HG02678 (cell line): ENCODE results near the gene C4orf50.

ENCODE experiments used
- ATAC-seq: cut with Tn5 transposase; IDR thresholded peaks from one replicate; pipeline ENCODE4 v1.9.1; 2021; ENCODE audit warnings: mild to moderate bottlenecking, moderate library complexity; ENCODE audit not compliant: unreplicated experiment

C4orf50 gene

DNA sequence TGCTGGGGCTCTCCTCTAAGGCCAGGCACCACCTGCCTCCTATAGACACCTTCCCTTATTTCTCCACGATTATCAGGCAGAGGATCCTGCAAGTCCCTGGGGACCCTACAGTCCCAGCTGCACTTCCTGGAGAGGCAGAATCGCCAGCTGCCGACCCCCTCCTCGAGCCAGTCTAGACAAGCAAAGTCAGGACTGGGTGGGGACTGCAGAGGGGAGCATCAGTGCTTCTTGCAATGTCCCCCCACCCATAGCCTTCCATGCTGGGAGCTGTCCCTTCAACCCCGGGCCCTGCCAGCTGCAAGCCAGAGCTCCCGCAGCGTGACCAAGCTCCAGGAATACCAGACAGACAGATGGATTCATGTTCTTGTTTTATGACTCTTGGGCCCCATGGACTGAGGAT lies 124.0 kb downstream of the C4orf50 start:
- no peak for ATAC-seq

DNA sequence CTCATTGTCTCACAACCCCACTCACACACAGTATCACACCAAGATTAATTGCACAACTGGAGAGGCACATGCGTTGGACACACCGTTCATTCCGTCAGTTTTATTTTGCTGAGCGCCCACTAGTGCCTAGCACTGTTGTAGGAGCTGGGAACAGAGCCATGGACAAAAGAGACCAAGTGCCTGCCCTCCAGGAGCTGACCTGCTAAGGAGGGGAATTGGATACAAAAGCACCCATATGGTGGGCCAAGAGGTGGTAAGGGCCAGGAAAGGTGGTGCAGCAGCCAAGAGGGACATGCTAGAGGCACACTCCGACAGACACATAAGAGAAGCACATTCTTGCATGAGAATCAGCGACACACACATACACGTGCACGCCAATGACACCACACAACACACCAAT lies 124.6 kb downstream of the C4orf50 start:
- no peak for ATAC-seq

DNA sequence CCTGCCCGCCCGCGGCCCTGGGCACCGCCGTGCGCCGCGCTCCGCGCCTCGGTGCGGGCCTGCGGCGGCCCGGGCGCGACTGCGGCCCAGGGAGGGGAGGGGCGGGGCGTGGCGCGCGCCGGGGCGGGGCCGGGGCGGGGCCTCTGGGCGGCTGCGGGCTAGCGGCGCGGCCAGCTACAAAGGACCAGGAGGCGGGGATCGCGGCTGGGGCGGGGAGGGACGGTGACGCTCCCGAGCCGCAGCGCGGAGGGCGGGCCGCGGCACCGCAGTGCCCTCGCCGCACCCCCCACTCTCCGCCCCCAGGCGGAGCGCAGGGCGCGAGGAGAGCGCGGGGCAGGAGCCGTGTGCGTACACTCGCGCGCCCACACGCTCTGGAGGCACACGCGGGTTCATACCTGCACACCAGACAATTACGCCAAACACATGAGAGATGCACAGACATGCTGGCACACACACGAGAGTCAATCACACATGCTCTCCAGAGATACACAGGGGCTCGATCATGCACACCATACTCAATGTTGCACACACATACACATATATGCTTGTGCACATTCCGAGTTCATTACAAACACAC lies 125.1 kb downstream of the C4orf50 start, which contains the start of gene CRMP1:
Gene CRMP1, minus strand, starts transcription at position 83 of the 577 bp plus-strand sequence. CDS start 117 bp downstream, outside the sequence.
- ATAC-seq: no peak

DNA sequence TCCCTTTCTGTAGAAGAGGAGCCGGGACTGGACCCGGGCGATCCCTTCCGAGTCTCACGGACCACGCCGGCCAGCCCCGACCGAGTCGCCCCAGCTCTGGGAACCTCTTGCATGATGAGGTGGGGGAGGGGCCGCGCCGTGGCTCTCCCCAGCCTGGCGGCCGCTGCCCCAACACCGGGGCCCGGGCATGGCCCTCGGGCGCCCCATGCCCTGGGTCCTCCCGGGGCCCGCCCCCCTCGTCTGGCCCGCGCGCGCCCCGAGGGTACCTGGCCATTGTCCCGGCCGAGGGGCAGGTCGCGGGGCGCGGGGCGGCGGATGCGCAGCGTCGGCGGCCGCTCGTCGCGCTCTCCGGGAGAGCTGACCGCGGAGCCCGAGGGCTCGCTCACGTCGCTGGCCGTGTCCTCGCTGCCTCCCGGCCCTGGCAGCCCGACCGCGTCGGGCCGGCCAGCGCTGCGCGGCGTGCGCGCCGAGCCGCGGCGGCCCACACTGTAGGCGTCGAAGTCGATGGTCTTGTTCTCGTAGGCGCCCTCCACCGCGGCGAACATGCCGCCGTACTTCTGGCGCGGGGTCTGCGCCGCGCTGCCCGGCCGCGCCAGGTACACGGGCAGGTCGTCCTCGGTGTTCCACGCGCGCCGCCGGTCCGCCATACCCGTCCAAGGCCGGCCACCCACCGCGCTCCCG lies 125.8 kb downstream of the C4orf50 start:
- no peak for ATAC-seq

DNA sequence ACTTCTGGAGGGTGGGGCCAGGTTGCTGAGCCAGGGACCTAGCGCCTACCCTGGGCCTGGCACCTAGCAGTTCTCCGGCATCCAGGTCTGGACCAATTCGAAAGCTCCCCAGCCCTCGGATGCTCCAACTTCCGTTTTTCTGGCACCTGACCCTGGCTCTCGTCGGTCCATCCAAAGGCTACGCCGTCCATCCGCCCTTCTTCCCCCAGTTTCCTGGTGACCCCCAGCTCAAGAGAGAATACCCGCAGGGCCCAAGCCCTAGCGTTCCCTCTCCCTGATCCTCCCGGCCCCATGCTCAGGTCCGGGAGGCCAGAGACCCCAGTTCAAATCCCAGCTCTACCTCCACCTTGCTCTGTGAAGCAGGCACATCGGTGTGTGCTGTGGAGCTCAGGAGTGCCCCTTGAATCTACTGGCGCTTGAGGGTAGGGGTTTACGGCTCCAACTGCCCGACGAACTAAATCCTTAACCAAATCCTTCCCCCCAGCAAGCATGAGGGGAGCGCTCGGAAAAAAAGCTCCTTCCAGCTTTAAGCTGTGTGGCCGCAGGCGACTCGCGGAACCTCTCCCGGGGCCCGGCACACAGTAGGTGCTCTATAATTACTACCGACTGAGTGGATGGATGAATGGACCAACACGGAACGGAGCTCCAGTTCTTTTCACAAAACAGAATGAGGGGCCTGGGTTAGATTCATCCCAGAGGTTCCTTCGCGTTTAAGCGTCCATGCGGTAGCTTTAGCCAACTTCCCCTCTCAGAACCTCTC lies 126.5 kb downstream of the C4orf50 start:
- no peak for ATAC-seq

DNA sequence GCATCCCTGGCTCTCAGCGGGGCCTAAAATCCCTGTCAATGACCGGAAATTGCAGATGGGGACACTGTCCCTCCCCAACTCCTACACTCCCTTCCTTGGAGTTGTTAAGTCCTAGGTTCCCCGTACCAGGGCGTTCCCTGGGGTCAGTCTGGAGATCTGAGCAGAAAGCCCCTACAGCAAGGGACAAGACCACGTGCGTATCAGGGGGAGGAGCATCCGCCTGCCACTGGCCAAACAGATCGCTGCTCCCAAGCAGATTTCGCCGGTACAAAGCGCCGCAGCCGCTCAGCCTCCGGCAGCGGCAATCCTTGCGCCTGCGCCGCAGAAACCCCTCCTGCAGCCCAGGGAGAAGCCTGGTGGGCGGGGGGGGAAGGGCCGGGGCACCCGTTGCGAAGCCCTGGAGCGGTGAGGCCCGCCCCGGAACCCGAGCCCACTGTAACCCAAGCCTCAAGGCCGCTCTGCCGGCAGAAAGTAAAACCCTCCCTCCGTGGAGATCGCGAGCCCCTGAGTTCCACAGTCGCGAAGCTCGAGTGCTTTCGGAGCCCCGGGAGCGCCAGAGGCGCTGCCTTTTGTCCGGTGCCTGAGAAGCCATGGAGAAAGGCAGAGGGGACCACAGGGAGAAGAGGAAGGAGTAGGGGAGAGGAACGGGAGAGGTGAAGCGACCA lies 128.0 kb downstream of the C4orf50 start:
- ATAC-seq: no peak

DNA sequence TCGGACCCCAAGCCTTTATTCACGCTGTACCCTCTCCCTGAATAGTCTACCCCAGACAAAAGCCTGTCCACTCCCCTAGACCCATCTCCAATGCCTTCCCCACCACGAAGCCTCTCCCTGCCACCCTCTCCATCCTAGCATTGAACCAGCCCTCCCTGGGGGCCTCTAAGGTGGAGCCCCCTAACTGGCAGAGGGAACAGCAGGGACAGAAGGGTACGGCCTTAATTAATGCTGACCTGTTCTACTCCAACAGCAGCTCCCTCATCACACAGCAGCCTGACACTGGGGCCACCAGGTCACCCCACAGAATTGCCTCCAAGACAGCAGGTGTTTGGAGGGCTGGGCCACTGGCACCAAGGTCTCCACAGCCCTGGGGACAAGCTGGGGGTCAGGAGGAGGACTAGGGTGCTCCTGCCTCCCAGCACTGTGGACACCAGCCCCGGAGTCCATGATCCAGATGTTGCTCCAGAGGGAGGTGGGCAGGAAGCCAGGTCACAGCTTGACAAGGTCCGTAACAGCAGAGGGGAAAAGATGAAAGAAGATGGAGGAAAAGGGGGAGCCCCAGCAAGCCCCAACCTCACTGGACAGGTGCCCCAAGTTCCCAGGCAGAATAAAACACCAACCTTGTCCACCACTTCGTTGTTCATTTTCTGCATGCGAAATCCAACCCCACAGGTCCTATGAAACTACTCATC lies 129.1 kb downstream of the C4orf50 start:
- ATAC-seq: no peak

DNA sequence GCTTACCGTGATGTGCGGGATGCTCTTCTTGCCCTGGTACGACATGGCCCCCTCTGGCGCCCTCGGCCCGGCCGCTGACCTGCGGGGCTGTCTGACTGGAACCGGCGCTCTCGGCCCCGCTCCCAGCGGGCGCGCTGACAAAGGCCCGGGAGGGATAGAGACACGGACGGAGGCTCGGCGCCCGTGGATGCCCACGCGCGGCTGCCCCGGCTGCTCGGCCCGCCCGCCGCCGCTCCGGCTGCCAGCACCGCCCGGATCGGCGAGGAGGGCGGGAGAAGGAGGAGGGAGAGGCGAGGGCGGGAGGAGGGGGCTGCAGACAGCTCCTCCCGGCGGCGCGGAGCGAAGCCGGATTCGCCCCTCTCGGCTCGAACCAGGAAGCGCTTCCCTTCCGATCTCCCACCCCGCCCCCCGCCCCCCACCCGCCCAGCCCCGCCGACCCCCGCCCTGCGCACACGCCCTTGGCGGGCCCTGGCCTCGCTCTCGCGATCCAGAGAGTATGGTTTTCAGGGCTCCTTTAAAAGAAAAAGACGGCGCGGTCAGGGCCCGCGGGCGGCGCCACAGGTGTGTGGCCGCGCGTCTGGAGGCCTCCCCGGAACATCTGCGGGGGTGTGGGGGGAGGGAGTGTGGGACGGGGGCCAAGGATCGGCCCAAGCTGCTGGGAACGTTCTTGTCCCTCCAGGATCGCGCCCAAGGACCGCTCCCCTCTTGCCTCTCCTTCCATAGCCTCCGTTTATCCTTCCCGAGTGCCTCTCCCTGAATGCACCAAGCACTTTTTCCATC lies 129.8 kb downstream of the C4orf50 start:
- no peak for ATAC-seq

DNA sequence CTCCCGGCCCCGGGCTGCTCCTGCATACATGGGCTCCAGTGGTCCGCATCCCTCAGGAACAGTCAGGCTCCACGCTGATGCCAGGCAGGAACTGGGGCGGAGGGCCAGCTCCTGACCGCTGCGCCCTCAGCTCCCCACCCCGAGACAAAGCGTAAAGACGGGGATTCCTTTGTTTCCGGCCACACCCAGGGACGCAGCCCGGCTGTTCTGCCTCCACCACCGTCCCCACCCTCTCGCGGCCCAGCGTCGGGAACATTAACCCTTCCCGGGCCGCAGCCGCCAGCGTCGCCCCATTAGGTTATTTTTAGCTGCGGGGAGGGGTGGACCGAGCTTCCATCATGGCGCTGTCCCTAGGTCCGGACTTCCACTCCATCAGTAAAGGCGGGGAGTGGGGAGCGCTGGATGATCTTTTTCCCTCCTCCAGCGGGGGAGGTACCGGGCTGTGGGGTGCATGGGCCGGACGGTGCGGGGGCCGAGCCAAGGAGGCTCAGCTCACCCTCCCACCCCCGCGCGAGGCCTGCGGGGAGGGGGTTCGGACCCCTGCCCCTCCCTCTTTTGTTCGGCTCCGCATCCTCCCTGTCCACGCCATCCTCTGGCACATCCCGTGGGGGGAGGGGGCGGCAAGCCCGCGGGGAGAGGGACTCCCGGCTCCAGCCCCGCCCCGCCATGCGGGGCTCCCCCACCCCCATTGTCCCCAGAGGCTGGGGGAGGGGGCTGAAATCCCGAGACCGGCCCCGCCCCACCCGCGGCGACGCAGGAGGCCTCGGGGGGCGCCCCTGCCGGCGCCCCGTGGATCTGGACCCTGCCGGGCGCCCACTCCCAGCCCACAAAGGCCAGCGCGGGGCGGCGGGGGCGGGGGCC lies 130.6 kb downstream of the C4orf50 start:
- ATAC-seq: no peak

DNA sequence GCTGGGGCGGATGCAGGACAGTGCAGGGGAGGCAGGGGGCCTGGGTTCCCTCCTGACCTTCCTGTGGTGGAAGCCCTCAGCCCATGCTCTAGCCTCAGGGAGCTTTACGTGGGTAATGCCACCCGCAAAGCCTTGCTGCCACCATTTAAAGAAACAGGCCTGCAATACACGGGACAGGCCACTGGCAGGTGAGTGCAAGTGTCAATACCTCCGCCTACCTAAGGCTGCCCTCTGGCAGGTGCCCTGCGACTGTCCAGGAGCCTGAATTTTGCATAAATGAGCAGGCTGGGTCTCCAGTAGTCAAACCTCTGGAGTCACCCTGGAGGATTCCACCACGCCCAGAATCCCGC lies 131.2 kb downstream of the C4orf50 start:
- no peak for ATAC-seq

DNA sequence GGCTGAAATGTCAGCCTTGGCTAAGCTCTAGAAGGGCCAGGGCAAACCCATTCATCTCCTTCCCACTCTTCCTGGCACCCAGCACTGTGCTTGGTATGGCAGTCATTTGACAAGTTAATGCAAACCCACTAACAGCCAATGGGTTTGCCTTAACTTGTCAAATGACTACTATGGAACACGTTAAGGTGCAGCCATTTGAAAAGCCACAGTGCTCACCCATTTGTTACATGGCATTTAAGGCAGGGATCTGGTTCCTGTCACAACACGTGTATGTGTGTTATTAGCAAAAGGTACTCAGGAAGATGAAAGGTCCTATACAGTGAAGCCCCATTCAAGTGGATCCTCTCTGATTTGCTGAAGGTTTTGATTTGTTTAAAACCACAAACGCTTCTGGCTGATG lies 132.5 kb downstream of the C4orf50 start:
- no peak for ATAC-seq

DNA sequence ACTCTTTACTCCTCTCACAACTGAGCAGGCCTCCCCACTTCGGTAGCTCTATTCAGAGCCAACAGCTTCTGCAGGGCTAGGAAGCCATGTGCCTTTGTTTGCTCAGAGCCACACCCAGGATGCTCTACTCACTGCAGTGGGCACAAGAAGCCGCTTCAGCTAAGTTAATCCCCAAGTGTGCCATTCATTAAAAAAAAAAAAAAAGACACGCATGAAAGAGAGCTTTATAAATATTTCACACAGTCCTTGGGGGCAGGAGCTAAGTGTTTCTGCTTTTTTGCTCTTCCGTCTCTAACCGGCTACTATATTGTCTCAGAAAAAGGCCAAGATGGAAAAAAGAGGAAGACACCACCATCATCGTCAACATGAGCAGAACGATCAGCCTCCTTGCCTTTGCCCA lies 133.4 kb downstream of the C4orf50 start:
- ATAC-seq: no peak

DNA sequence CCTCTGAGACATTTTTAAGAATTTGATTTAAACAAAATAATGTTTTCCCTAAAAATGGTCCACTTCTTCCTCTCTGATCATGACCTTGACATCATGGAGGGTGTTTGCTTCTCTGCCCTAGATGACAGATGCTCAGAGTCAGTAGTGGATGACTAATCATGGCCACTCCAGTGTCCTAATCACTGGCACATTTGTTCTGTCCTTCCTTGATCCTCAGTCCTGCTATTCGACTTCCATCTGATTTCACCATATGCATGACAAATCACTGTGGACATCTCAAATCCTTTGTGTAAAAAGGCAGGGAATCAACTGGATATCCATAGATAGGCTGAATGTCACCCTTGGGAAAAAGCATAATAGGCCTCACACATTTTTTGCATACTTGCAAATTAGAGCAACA lies 134.3 kb downstream of the C4orf50 start:
- no peak for ATAC-seq

DNA sequence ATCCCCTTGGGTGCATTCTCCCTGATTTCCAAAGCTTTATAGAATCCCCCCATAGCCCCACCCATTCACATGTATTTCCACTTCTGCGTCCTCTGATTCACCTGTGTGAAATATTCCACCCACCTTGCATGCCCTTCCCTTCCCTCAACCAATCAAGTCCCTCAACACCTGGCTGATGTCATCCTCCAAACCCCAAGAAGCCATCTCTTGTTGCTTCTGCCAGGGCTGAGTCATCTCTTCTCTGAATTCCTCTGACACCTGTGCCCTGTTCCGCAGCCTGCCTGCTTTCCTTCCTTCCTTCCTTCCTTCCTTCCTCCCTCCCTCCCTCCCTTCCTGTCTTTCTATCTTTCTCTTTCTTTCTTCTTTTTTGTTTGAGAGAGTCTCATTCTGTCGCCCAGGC lies 135.3 kb downstream of the C4orf50 start:
- ATAC-seq: no peak

DNA sequence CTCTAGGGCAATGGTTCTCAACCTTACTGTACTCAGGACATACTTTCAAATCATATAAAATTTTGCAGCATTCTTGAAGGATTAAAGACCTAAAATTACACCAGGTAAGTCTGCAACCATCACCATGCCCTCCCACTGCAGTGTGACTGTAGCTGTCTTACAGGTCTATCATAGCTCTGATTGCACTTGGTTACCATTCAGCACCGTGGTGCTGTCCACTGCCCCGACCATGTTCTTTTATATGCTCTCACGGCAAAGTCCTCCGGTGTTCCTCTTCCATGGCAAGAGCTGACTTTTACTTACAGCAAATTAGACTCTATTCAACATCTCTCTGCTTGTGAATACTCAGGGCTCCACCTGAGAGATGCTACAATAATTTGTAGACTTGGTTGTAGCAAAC lies 136.9 kb downstream of the C4orf50 start:
- no peak for ATAC-seq

DNA sequence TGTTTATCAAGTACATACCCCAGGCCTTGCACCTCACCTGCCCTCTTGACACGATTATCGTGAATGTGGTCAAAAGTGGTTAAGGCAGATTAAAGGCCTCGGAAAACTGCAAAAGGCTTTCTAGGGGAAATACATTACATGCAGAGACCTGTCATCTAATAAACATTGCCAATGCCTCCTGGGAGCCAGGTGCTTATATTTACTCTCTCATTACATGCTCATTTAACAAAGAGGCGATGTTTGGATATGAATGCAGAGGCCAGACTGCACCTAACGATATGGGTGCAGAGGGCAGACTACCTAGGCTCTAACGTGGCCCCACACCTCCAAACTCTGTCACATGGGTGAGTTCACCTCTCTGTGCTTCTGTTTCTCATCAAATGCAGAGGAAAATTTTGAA lies 139.9 kb downstream of the C4orf50 start:
- no peak for ATAC-seq

DNA sequence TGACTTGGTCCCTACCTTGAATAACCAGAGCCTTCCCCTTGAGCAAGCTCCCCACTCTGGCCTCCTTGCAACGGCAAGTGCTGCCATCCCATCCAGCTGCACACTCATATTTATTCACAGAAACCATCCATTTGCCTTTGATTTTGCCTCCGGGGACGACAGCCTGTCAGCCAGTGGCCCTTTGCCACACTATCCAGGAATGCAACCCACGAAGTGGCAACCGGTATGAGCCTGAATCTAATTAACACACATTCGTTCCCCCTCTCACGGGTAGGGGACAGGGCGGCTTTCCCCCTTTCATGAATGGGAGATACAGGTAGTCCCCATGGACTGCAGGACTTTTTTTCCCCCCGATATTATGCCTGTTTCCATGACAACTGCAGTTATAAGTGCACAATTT lies 140.8 kb downstream of the C4orf50 start:
- ATAC-seq: no peak

DNA sequence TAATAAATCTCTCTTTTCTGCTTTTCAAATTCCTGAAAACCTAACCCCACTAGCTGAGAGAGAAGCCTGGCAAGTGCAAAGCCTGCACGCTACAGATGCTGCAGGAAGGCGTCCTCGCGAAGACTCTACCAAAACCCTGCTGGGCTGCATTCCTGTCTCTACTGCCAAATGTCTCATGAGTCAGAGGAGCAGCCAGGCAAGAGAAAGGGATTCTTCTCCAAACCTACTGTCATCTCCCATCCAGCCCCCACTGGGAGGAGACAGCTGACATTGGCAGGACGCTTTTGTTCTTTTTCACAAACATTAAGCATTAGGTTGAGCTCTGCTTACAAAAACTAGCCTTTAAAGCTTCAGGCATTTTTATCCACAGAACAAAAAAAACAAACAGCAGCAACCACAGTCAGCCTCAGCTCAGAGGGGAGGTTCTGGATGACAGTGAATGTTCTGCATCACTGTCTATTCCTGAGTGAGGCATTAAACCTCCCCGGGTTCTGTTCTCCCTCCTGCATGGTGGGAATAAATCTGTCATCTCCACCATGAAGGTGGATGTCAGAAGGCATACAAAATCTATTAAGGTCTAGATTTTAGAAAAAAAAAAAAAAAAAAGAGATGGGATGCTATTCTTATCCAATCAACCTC lies 143.3 kb downstream of the C4orf50 start:
- ATAC-seq: no peak

DNA sequence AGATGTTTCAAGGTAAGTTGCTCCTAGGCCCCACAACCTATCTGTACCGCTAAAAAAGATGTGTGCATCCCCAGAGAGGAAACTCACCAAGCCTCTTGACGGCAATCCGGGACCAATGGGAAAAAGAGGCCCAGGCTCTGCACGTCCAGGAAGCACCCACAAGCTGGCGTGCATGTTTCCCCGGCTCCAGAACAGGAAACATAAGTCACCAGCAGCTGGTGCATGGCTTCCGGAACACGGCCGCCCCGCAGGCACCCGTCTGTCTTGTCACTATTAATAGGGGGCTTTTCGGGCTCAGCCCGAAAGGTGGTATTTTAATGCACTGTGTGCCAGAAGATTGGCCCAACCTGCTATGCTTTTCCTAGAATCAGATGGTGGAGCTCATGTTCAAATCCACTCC lies 147.5 kb downstream of the C4orf50 start:
- no peak for ATAC-seq
